B cell (primary cell): ENCODE data around the gene ADM2.

Experiments
- CTCF ChIP-seq: fragments of 200-600 bp; IDR thresholded peaks from one replicate; pipeline ENCODE4 v1.8.0; 2022; ENCODE audit warnings: antibody characterized with exemption, mild to moderate bottlenecking
- EZH2 ChIP-seq: IDR thresholded peaks from 2 replicates; pipeline ENCODE4 v1.6.1; 2012; ENCODE audit warnings: borderline replicate concordance, low read depth, mild to moderate bottlenecking, moderate library complexity, low read length; ENCODE audit not compliant: insufficient read depth, poor library complexity, severe bottlenecking

GRCh38 chr22:50500452-50500851 is 19.1 kb downstream of the ADM2 start:
- TF ChIP-seq EZH2 (no peak), CTCF (no peak)
